HepG2 (cell line): ENCODE data around the gene ZNF189. TPM values are rescaled to one million over a fixed set of nuclear protein-coding genes. Genes with fewer than 3 reads are reported as not detected.

Source experiments
- ARHGAP35 ChIP-seq: sonication (generic); formaldehyde crosslinking; IDR thresholded peaks from 2 replicates; pipeline ENCODE4 v1.9.0; 2022; ENCODE audit warnings: mild to moderate bottlenecking, inconsistent platforms, moderate library complexity, missing genetic modification reagents, borderline replicate concordance
- BCL6 ChIP-seq: IDR thresholded peaks from 2 replicates; pipeline ENCODE4 v1.6.1; 2016; ENCODE audit warnings: missing genetic modification reagents, missing compliant biosample characterization
- CENPX ChIP-seq: sonication (generic); formaldehyde crosslinking; IDR thresholded peaks from 2 replicates; pipeline ENCODE4 v1.9.0; 2021; ENCODE audit warnings: mild to moderate bottlenecking, missing genetic modification reagents, moderate library complexity
- ETS1 ChIP-seq: sonication (generic); formaldehyde crosslinking; IDR thresholded peaks from 2 replicates; pipeline ENCODE4 v1.4.0; 2020; ENCODE audit warnings: missing genetic modification reagents
- HCFC1 ChIP-seq: fragments of 150-350 bp; IDR thresholded peaks from 2 replicates; pipeline ENCODE4 v1.6.1; 2014; ENCODE audit warnings: low read depth, low read length
- JDP2 ChIP-seq: sonication (generic); formaldehyde crosslinking; IDR thresholded peaks from 2 replicates; pipeline ENCODE4 v1.8.1; 2022; ENCODE audit warnings: missing genetic modification reagents, borderline replicate concordance
- MAZ ChIP-seq, 2 experiments: sonication (generic) in 1 of 2; formaldehyde crosslinking in 1 of 2; IDR thresholded peaks; 2 replicates each; pipeline versions ENCODE4 v1.5.0 to v1.6.1; 2012 to 2020; ENCODE audit warnings: low read depth in 2 of 2, mild to moderate bottlenecking in 2 of 2, borderline replicate concordance in 1 of 2, improper control_type of control experiment in 1 of 2, low read length in 1 of 2, missing genetic modification reagents in 1 of 2, moderate library complexity in 1 of 2
- MTF1 ChIP-seq: sonication (generic); formaldehyde crosslinking; IDR thresholded peaks from 2 replicates; pipeline ENCODE4 v1.5.0; 2020; ENCODE audit warnings: missing genetic modification reagents
- NFKBIZ ChIP-seq: IDR thresholded peaks from 2 replicates; pipeline ENCODE4 v1.6.1; 2018; ENCODE audit warnings: missing genetic modification reagents, missing compliant biosample characterization
- PITX1 ChIP-seq: sonication (generic); formaldehyde crosslinking; IDR thresholded peaks from 2 replicates; pipeline ENCODE4 v1.5.1; 2020; ENCODE audit warnings: mild to moderate bottlenecking, missing genetic modification reagents
- RARA ChIP-seq: IDR thresholded peaks from 2 replicates; pipeline ENCODE4 v1.6.1; 2016; ENCODE audit warnings: missing genetic modification reagents, missing compliant biosample characterization
- RXRA ChIP-seq: sonication (generic); formaldehyde crosslinking; IDR thresholded peaks from 2 replicates; pipeline ENCODE4 v1.5.1; 2020; ENCODE audit warnings: missing genetic modification reagents
- SSRP1 ChIP-seq: IDR thresholded peaks from 2 replicates; pipeline ENCODE4 v1.6.1; 2016; ENCODE audit warnings: control low read depth
- TOE1 ChIP-seq: sonication (generic); formaldehyde crosslinking; IDR thresholded peaks from 2 replicates; pipeline ENCODE4 v1.4.0; 2020; ENCODE audit warnings: mild to moderate bottlenecking, missing genetic modification reagents
- TRIM24 ChIP-seq: sonication (generic); formaldehyde crosslinking; IDR thresholded peaks from 2 replicates; pipeline ENCODE4 v1.8.0; 2022; ENCODE audit warnings: mild to moderate bottlenecking, missing genetic modification reagents
- XBP1 ChIP-seq: sonication (generic); formaldehyde crosslinking; IDR thresholded peaks from 2 replicates; pipeline ENCODE4 v1.5.0; 2020; ENCODE audit warnings: missing genetic modification reagents
- ZFP36L2 ChIP-seq: sonication (generic); formaldehyde crosslinking; IDR thresholded peaks from 2 replicates; pipeline ENCODE4 v1.4.0; 2020; ENCODE audit warnings: missing genetic modification reagents
- ZFP90 ChIP-seq: sonication (generic); formaldehyde crosslinking; IDR thresholded peaks from 2 replicates; pipeline ENCODE4 v1.8.0; 2022; ENCODE audit warnings: missing genetic modification reagents, mild to moderate bottlenecking, inconsistent platforms, borderline replicate concordance
- ZNF180 ChIP-seq: sonication (generic); formaldehyde crosslinking; IDR thresholded peaks from 2 replicates; pipeline ENCODE4 v1.4.0; 2020; ENCODE audit warnings: low read depth, missing genetic modification reagents, borderline replicate concordance
- ZNF275 ChIP-seq: sonication (generic); formaldehyde crosslinking; IDR thresholded peaks from 2 replicates; pipeline ENCODE4 v1.8.0; 2022; ENCODE audit warnings: missing genetic modification reagents, mild to moderate bottlenecking, inconsistent platforms, borderline replicate concordance
- ZNF850 ChIP-seq: sonication (generic); formaldehyde crosslinking; conservative IDR thresholded peaks from 2 replicates; pipeline ENCODE4 v1.9.0; 2021; ENCODE audit warnings: mild to moderate bottlenecking, missing genetic modification reagents
- polyA plus RNA-seq, 8 experiments: library from polyadenylated mRNA; depleted of rRNA in 3 of 8; stranded (reverse) in 7 of 8; unstranded in 1 of 8; fragments of >200 nt; fragmentation: Illumina TruSeq in 4 of 8; extraction: Trizol in 4 of 8; gene quantifications; 2 replicates each; pipeline versions ENCODE4 v1.2.1 to v1.2.3, GENCODE V29; 2011 to 2016; ENCODE audit warnings: low read depth in 4 of 8, missing spikeins in 1 of 8, mixed read lengths in 1 of 8; ENCODE audit not compliant: insufficient read depth in 1 of 8
- total RNA-seq, 5 experiments: library from RNA; depleted of rRNA; stranded (reverse); fragments of >200 nt; fragmentation: Illumina TruSeq; extraction: Trizol; gene quantifications; 2 replicates each; pipeline ENCODE4 v1.2.3, GENCODE V29; 2016; ENCODE audit warnings: low read depth in 1 of 5
- TF ChIP-seq, protein P1 (sequence below): sonication (generic); formaldehyde crosslinking; IDR thresholded peaks from 2 replicates; pipeline ENCODE4 v1.4.0; 2020; ENCODE audit warnings: mild to moderate bottlenecking, low read depth, missing genetic modification reagents
- TF ChIP-seq, protein P2 (sequence below): sonication (generic); formaldehyde crosslinking; IDR thresholded peaks from 2 replicates; pipeline ENCODE4 v1.8.1; 2023; ENCODE audit warnings: mild to moderate bottlenecking, inconsistent platforms, moderate library complexity, missing genetic modification reagents, borderline replicate concordance
- TF ChIP-seq, protein P3 (sequence below): sonication (generic); formaldehyde crosslinking; IDR thresholded peaks from 2 replicates; pipeline ENCODE4 v1.4.0; 2020; ENCODE audit warnings: missing genetic modification reagents, low read depth, mild to moderate bottlenecking, borderline replicate concordance

ZNF189 gene
- total and polyA plus RNA-seq, 2 of the 13 experiments (the other 11 are each of a cell fraction or from before 2014, with no cell fraction given), result 8.4 to 50.0 TPM

- TF ChIP-seq ZNF180 (CRISPR knock-in tag), result no peak
- no peak for TF ChIP-seq RARA (CRISPR knock-in tag)
- TF ChIP-seq ZNF850 (CRISPR knock-in tag), result no peak
- TF ChIP-seq, protein P1, sequence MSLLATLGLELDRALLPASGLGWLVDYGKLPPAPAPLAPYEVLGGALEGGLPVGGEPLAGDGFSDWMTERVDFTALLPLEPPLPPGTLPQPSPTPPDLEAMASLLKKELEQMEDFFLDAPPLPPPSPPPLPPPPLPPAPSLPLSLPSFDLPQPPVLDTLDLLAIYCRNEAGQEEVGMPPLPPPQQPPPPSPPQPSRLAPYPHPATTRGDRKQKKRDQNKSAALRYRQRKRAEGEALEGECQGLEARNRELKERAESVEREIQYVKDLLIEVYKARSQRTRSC (CRISPR knock-in tag), result no peak
- TF ChIP-seq, protein P2, sequence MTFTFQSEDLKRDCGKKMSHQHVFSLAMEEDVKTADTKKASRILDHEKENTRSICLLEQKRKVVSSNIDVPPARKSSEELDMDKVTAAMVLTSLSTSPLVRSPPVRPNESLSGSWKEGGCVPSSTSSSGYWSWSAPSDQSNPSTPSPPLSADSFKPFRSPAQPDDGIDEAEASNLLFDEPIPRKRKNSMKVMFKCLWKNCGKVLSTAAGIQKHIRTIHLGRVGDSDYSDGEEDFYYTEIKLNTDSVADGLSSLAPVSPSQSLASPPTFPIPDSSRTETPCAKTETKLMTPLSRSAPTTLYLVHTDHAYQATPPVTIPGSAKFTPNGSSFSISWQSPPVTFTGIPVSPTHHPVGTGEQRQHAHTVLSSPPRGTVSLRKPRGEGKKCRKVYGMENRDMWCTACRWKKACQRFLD (CRISPR knock-in tag), result no peak; the same call in 1 of the 2 replicates
- no peak for TF ChIP-seq JDP2 (CRISPR knock-in tag)
- TF ChIP-seq CENPX (CRISPR knock-in tag), result no peak
- TF ChIP-seq TOE1, result no peak
- no peak for TF ChIP-seq BCL6 (CRISPR knock-in tag)
- 0 out of 2 replicates have a peak, but pooled peaks have one; percentile 41 for TF ChIP-seq SSRP1 (CRISPR knock-in tag)
- TF ChIP-seq ZFP36L2 (CRISPR knock-in tag), result no peak
- no peak for TF ChIP-seq ARHGAP35
- no peak for TF ChIP-seq MAZ (IDR thresholded peaks at IDR 0.05; ENCODE audit: borderline replicate concordance, low read depth, low read length)
- TF ChIP-seq MAZ (CRISPR knock-in tag; IDR thresholded peaks at IDR 0.05; ENCODE audit: low read depth), result no peak
- TF ChIP-seq, protein P3, sequence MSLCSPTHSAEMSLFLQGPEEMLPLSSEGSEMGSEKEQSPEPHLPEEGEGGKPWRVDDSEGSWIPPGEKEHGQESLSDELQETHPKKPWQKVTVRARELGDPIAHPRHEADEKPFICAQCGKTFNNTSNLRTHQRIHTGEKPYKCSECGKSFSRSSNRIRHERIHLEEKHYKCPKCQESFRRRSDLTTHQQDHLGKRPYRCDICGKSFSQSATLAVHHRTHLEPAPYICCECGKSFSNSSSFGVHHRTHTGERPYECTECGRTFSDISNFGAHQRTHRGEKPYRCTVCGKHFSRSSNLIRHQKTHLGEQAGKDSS (CRISPR knock-in tag), result no peak
- TF ChIP-seq ETS1 (CRISPR knock-in tag), result no peak
- TF ChIP-seq MTF1 (CRISPR knock-in tag), result no peak
- TF ChIP-seq ZFP90 (CRISPR knock-in tag), result no peak
- TF ChIP-seq HCFC1, result no peak
- no peak for TF ChIP-seq TRIM24 (CRISPR knock-in tag)
- TF ChIP-seq RXRA (CRISPR knock-in tag), result peak; percentile 36; the same call in 1 of the 2 replicates
- TF ChIP-seq ZNF275 (CRISPR knock-in tag), result no peak
- TF ChIP-seq PITX1, result peak; percentile 52; the same call in 1 of the 2 replicates
- no peak for TF ChIP-seq XBP1 (CRISPR knock-in tag)
- no peak for TF ChIP-seq NFKBIZ (CRISPR knock-in tag)
Observed at GRCh38 chr9:101354765-101355708, 43.6 kb upstream of the ZNF189 start (continued).
